Measurements from ENCODE around the gene NR1H2.
"Not testable (repeated sequence)": the region's sequence is repeated elsewhere in the genome, so short reads cannot be mapped to it uniquely, and the experiment has no call there.

GRCh38 chr19:50390295-50390694, 14.0 kb downstream of the NR1H2 start:
- not testable (repeated sequence) for TF ChIP-seq CTCF (IDR thresholded peaks at IDR 0.05; ENCODE audit: insufficient read depth, low read length); GABPA (IDR thresholded peaks at IDR 0.05; ENCODE audit: low read depth); POLR2AphosphoS5 (IDR thresholded peaks at IDR 0.05; ENCODE audit: low read depth); REST (IDR thresholded peaks at IDR 0.05; ENCODE audit: insufficient replicate concordance, low read depth)

Measured in HL-60 (cell line).